HepG2 (cell line): ENCODE data around the gene MCM3AP. TPM values are rescaled to one million over a fixed set of nuclear protein-coding genes. Genes with fewer than 3 reads are reported as not detected.

Experiments
- ATAC-seq: fragments of 200-7000 bp; cut with Tn5 transposase; 3 replicates; pipeline ENCODE4 v1.9.1; 2020; ENCODE audit warnings: mild to moderate bottlenecking, moderate library complexity
- BruUV-seq: library from RNA; stranded (reverse); fragments of 400-500 nt; replicated peaks from 2 replicates; lab custom pipeline; 2021; lab: Mats Ljungman, UMichigan
- CTCF ChIA-PET: fragments of 300-600 bp; formaldehyde crosslinking; extraction: SDS; loops from one replicate; lab custom pipeline; 2021; ENCODE audit warnings: low total read pairs, inconsistent platforms, low intra/inter-chr PET ratio; lab: Yijun Ruan, JAX
- POLR2A ChIA-PET: fragments of 350-600 bp; sonication (Branson Sonifier 250); formaldehyde crosslinking; loops from one replicate; lab custom pipeline; 2020; ENCODE audit warnings: antibody characterized with exemption, inconsistent platforms; lab: Yijun Ruan, JAX
- DNase-seq: peaks from one replicate; pipeline ENCODE4 v3.0.0-alpha.2; 2015; ENCODE audit warnings: low spot score
- FAIRE-seq: peaks from 3 replicates; lab custom pipeline; 2011; peaks lifted over from hg19 to GRCh38; lab: Jason Lieb, UNC
- H2AFZ ChIP-seq: one replicate; pipeline ENCODE4 v1.6.1; 2011; ENCODE audit warnings: low read length, inconsistent platforms
- H3K27ac ChIP-seq: fragments of 300-600 bp; 3 replicates; pipeline ENCODE4 v1.8.0; 2011; ENCODE audit warnings: mixed run types, mild to moderate bottlenecking, mixed read lengths, low read length, inconsistent platforms; ENCODE audit not compliant: insufficient read depth; ENCODE audit errors: extremely low read length
- H3K27me3 ChIP-seq, 2 experiments: fragments of 200-600 bp in 1 of 2; 2 replicates in 1 of 2; 3 replicates in 1 of 2; pipeline versions ENCODE4 v1.6.0 to v1.8.0; 2011; ENCODE audit warnings: low read length in 2 of 2, mild to moderate bottlenecking in 2 of 2, moderate library complexity in 2 of 2, inconsistent platforms in 1 of 2; ENCODE audit not compliant: insufficient read depth in 2 of 2, control insufficient read depth in 1 of 2
- H3K36me3 ChIP-seq, 2 experiments: fragments of 200-600 bp in 1 of 2; replicated peaks in 1 of 2; 2 replicates in 1 of 2; 3 replicates in 1 of 2; pipeline versions ENCODE4 v1.5.1 to v1.8.0; 2011; ENCODE audit warnings: low read length in 2 of 2, inconsistent platforms in 1 of 2; ENCODE audit not compliant: insufficient read depth in 2 of 2, control insufficient read depth in 1 of 2
- H3K4me1 ChIP-seq: 2 replicates; pipeline ENCODE4 v1.5.1; 2012; ENCODE audit warnings: low read length, inconsistent platforms; ENCODE audit not compliant: insufficient read depth
- H3K4me2 ChIP-seq: 2 replicates; pipeline ENCODE4 v1.6.0; 2011; ENCODE audit warnings: low read depth, low read length, inconsistent platforms
- H3K4me3 ChIP-seq, 3 experiments: fragments of 200-600 bp in 1 of 3; sonication (generic), shearing (Covaris generic) in 1 of 3; replicated peaks in 1 of 3; 2 replicates each; pipeline ENCODE4 v1.5.1; 2011 to 2016; ENCODE audit warnings: low read length in 3 of 3, inconsistent platforms in 2 of 3, low read depth in 2 of 3, mild to moderate bottlenecking in 2 of 3, control low read depth in 1 of 3, mixed read lengths in 1 of 3; ENCODE audit not compliant: insufficient read depth in 1 of 3
- H3K79me2 ChIP-seq: one replicate; pipeline ENCODE4 v1.6.1; 2011; ENCODE audit warnings: low read length, inconsistent platforms; ENCODE audit not compliant: insufficient read depth
- H3K9ac ChIP-seq: 2 replicates; pipeline ENCODE4 v1.6.0; 2011; ENCODE audit warnings: mild to moderate bottlenecking, low read depth, low read length, inconsistent platforms; ENCODE audit not compliant: insufficient read depth
- H3K9me3 ChIP-seq: 2 replicates; pipeline ENCODE4 v1.5.1; 2012; ENCODE audit warnings: mild to moderate bottlenecking, low read length
- H4K20me1 ChIP-seq: 2 replicates; pipeline ENCODE4 v1.6.0; 2011; ENCODE audit warnings: inconsistent platforms, mild to moderate bottlenecking, low read length, moderate library complexity; ENCODE audit not compliant: insufficient read depth
- BORCS8-MEF2B ChIP-seq: sonication (generic); formaldehyde crosslinking; IDR thresholded peaks from 2 replicates; pipeline ENCODE4 v1.8.0; 2022; ENCODE audit warnings: mild to moderate bottlenecking, missing genetic modification reagents
- FOXA3 ChIP-seq: IDR thresholded peaks from 2 replicates; pipeline ENCODE4 v1.6.1; 2016; ENCODE audit warnings: missing genetic modification reagents, missing compliant biosample characterization
- PCBP2 ChIP-seq: fragments of 200-400 bp; formaldehyde crosslinking; optimal IDR thresholded peaks from 2 replicates; pipeline ENCODE3; 2018; ENCODE audit warnings: low read length, low read depth; ENCODE audit not compliant: poor library complexity, severe bottlenecking
- PRDM15 ChIP-seq: sonication (generic); formaldehyde crosslinking; IDR thresholded peaks from 2 replicates; pipeline ENCODE4 v1.4.0; 2020; ENCODE audit warnings: missing genetic modification reagents
- REXO4 ChIP-seq: sonication (generic); formaldehyde crosslinking; IDR thresholded peaks from 2 replicates; pipeline ENCODE4 v1.8.0; 2022; ENCODE audit warnings: missing genetic modification reagents, mild to moderate bottlenecking, borderline replicate concordance
- SALL2 ChIP-seq: sonication (generic); formaldehyde crosslinking; IDR thresholded peaks from 2 replicates; pipeline ENCODE4 v1.8.1; 2023; ENCODE audit warnings: mild to moderate bottlenecking, missing genetic modification reagents, inconsistent platforms
- SIX1 ChIP-seq: sonication (generic); formaldehyde crosslinking; IDR thresholded peaks from 2 replicates; pipeline ENCODE4 v1.4.0; 2020; ENCODE audit warnings: missing genetic modification reagents, borderline replicate concordance
- ZBTB37 ChIP-seq: sonication (generic); formaldehyde crosslinking; IDR thresholded peaks from 2 replicates; pipeline ENCODE4 v1.4.0; 2020; ENCODE audit warnings: mild to moderate bottlenecking, missing genetic modification reagents
- ZNF263 ChIP-seq: sonication (generic); formaldehyde crosslinking; IDR thresholded peaks from 2 replicates; pipeline ENCODE4 v1.4.0; 2020; ENCODE audit warnings: missing genetic modification reagents
- WGBS: methylation state at CpG from one replicate; pipeline ENCODE4 v1.1.6; 2017; ENCODE audit warnings: low lambda C conversion rate; 5-methylcytosine and 5-hydroxymethylcytosine counted together
- in situ Hi-C: cut with HindIII; loops from 2 replicates; pipeline ENCODE4 v1.10.0; 2017; ENCODE audit warnings: low pct_unique_long_range_greater_than_20kb; ENCODE audit not compliant: extremely low pct_ligation_motif_present
- intact Hi-C: fragments of 100-400 bp; cut with micrococcal nuclease; formaldehyde crosslinking; loops from one replicate; pipeline ENCODE4 v1.10.0; 2022; ENCODE audit not compliant: unreplicated experiment
- polyA plus RNA-seq, 8 experiments: library from polyadenylated mRNA; depleted of rRNA in 3 of 8; stranded (reverse) in 7 of 8; unstranded in 1 of 8; fragments of >200 nt; fragmentation: Illumina TruSeq in 4 of 8; extraction: Trizol in 4 of 8; gene quantifications; 2 replicates each; pipeline versions ENCODE4 v1.2.1 to v1.2.3, GENCODE V29; 2011 to 2016; ENCODE audit warnings: low read depth in 4 of 8, missing spikeins in 1 of 8, mixed read lengths in 1 of 8; ENCODE audit not compliant: insufficient read depth in 1 of 8
- total RNA-seq, 5 experiments: library from RNA; depleted of rRNA; stranded (reverse); fragments of >200 nt; fragmentation: Illumina TruSeq; extraction: Trizol; gene quantifications; 2 replicates each; pipeline ENCODE4 v1.2.3, GENCODE V29; 2016; ENCODE audit warnings: low read depth in 1 of 5

MCM3AP gene
- total and polyA plus RNA-seq, 2 of the 13 experiments (the other 11 are each of a cell fraction or from before 2014, with no cell fraction given): 27.0 to 54.7 TPM

GRCh38 chr21:46195595-46196195, 89.7 kb downstream of the MCM3AP start:
- CTCF ChIA-PET: no interaction called here
- peaks cover 26 to 88% of the 10 kb centered on the region in 2 experiments for H3K36me3 ChIP-seq
- ATAC-seq (no peak), DNase-seq (no peak), FAIRE-seq (no peak)
- BruUV-seq: no TSS peak
- H3K4me3 ChIP-seq: no peak overlapping the region
- intact Hi-C loops (loop anchor here (10.0 kb wide), 1 partner anchor 221 kb away; no protein-coding TSS in a partner anchor), in situ Hi-C loops (no loop called here)
- H2AFZ ChIP-seq: no peak overlapping the region
- no peak overlapping the region for H3K4me2 ChIP-seq
- 99% methylated on average over 12 of the region's 20 CpGs for WGBS
- H4K20me1 ChIP-seq: 0 out of 2 replicates have a peak, but pooled peaks cover 2% of the 10 kb centered on the region
- H3K27me3 ChIP-seq: no peaks in the 10 kb centered on the region
- no peak overlapping the region for H3K27ac ChIP-seq
- H3K4me1 ChIP-seq: peaks cover 15% of the 10 kb centered on the region; the same call in 1 of the 2 replicates
- POLR2A ChIA-PET: no interaction called here
- no peaks in the 10 kb centered on the region for H3K9me3 ChIP-seq
- no peak overlapping the region for H3K9ac ChIP-seq
- no peaks in the 10 kb centered on the region for H3K79me2 ChIP-seq
- no peak for TF ChIP-seq SIX1 (CRISPR knock-in tag)
- TF ChIP-seq SALL2 (CRISPR knock-in tag): no peak
- no peak for TF ChIP-seq REXO4 (CRISPR knock-in tag)
- 0 out of 2 replicates have a peak, but pooled peaks have one; percentile 43 for TF ChIP-seq BORCS8-MEF2B (CRISPR knock-in tag)

- Histone ChIP-seq H3K27me3 (no peaks in the 10 kb centered on the region), H3K4me3 (no peak overlapping the region), H3K36me3 (peaks cover 25 to 82% of the 10 kb centered on the region in 2 experiments), H3K9ac (no peak overlapping the region), H3K4me1 (peaks cover 15% of the 10 kb centered on the region; the same call in 1 of the 2 replicates), H2AFZ (no peak overlapping the region), H3K79me2 (no peaks in the 10 kb centered on the region), H3K9me3 (no peaks in the 10 kb centered on the region), H3K27ac (no peak overlapping the region), H3K4me2 (no peak overlapping the region), H4K20me1 (0 out of 2 replicates have a peak, but pooled peaks cover 2% of the 10 kb centered on the region)
- intact Hi-C loops (loop anchor here (10.0 kb wide), 1 partner anchor 220 kb away; no protein-coding TSS in a partner anchor), in situ Hi-C loops (no loop called here)
- no TSS peak for BruUV-seq
- ChIA-PET POLR2A (no interaction called here), CTCF (no interaction called here)
- no peak for DNase-seq
- FAIRE-seq: no peak
- no peak for ATAC-seq
- TF ChIP-seq FOXA3 (CRISPR knock-in tag): no peak
- TF ChIP-seq PRDM15 (CRISPR knock-in tag): no peak
- 0 out of 2 replicates have a peak, but pooled peaks have one; percentile 46 for TF ChIP-seq ZNF263 (CRISPR knock-in tag)
- no peak for TF ChIP-seq ZBTB37
- no peak for TF ChIP-seq PCBP2
- 97% methylated on average over 26 of the region's 34 CpGs for WGBS
These were observed 90.8 kb downstream of the MCM3AP start for GRCh38 chr21:46194374-46195334.
